NCI-H2107 treated with DMSO at 0.1 percent for 48 hours (cell line): ENCODE measurements around the gene ELF1.
"Not testable (repeated sequence)": the region's sequence is repeated elsewhere in the genome, so short reads cannot be mapped to it uniquely, and the experiment has no call there.

Source experiments
- DNase-seq: peaks from one replicate; lab custom pipeline; 2025; ENCODE audit not compliant: unreplicated experiment; lab: John Stamatoyannopoulos, UW

Gene ELF1

GRCh38 chr13:40983259-40983658 is 35.9 kb downstream of the ELF1 start:
- no peak for DNase-seq

- DNase-seq: no peak
Measured at GRCh38 chr13:40982772-40983171, 36.3 kb downstream of the ELF1 start.

- DNase-seq: no peak
Measured at GRCh38 chr13:40981949-40982348, 37.2 kb downstream of the ELF1 start.

DNA sequence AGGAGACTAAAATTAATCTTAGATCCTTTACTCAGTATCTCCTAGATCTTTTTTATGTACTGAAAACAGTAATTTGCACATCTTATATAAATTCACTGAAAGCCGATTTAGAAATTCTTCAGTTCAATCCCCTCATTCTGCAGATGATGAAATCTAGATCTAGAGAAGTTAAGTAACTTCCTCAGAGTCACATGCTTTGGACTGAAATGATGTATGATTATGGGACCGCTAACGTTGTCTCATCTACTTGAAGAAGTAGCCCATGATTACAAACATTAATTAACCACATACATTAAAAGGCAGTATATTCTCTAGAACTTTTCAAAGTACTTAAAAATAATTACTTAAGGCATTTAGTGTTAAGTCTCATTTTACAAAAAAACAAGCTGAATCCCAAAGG is 37.8 kb downstream of the ELF1 start:
- DNase-seq: no peak

GRCh38 chr13:40980461-40980860 is 38.7 kb downstream of the ELF1 start:
- no peak for DNase-seq

DNA sequence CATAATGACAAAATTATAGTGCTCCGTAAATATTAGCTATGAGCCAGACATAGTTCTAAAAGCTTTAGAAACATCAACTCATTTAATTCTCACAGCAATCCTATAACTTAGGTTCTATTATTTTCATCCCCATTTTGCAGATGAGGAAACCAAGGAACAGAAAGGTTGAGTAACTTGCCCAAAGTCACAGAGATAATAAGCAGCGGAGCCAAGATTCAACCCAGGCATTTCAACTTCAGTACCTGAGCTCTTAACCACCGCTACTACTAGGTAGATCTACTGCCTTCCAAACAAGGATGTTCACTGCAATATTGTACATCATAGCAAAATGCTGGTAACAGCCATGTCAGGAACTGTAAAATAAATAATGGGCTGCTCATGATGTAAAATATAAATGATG is 39.9 kb downstream of the ELF1 start:
- no peak for DNase-seq

- DNase-seq: not testable (repeated sequence)
Measured at GRCh38 chr13:40978109-40978508, 41.0 kb downstream of the ELF1 start.

- DNase-seq: no peak
Measured at GRCh38 chr13:40975441-40975840, 43.7 kb downstream of the ELF1 start.

GRCh38 chr13:40974460-40975407 is 44.4 kb downstream of the ELF1 start:
- DNase-seq: no peak

- no peak for DNase-seq
Measured at GRCh38 chr13:40973409-40973808, 45.7 kb downstream of the ELF1 start.

GRCh38 chr13:40971321-40971720 is 47.8 kb downstream of the ELF1 start:
- no peak for DNase-seq

GRCh38 chr13:40970803-40971202 is 48.3 kb downstream of the ELF1 start:
- DNase-seq: no peak

DNA sequence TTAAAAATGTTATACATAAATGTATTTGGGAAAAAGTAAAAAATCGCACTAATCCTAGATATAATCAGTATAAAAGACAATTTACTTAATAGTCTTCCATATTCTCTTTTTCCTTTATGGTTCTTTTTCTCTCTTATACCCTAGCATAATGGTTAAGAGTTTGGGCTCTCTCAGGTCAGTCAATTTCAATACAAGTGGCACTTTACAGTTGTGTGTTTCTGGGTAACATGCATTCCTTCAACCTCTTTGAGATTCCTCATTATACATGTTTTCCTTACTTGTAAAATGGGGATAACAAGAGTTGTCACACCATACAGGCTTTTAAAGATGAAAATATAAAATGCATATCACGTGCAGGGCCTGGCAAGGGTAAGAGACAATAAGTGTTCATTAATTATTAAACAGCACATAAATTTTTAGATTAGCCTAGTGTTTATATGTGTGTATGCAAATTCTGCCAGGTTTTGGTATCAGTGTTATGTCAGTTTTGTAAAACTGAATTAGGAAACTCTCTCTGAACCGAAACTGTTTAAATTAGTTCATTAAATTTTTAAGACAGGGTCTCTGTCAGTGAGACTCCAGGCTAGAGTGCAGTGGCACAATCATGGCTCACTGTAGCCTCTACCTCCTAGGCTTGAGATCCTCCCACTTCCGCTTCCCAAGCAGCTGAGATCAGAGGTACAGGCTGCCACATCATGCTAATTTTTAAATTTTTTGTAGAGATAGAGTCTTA is 49.8 kb downstream of the ELF1 start:
- DNase-seq: no peak

DNA sequence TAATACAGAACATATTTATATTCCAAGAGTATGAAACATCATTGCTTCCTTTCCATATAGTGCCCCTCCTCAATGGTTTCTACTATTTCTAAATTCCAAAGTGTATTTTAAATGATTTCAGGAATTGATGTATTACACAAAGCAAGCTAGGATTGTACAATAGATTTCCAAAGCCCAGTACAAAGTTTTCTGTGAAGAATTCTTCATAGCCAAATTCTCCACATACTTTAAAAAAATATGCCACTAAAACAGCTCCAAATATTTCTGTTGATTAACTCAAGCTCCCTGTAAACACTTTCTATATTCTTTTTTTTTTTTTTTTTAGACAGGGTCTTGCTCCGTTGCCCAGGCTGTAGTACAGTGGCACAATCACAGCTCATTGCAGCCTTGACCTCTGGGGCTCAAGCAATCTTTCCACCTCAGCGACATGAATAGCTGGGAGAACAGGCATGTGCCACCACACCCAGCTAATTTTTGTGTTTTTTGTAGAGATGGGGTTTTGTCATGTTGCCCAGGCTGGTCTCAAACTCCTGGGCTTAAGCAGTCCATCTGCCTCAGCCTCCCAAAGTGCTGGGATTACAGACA is 50.6 kb downstream of the ELF1 start:
- no peak for DNase-seq

- no peak for DNase-seq
Measured at GRCh38 chr13:40966298-40966697, 52.8 kb downstream of the ELF1 start.

- DNase-seq: no peak
Measured at GRCh38 chr13:40963927-40964326, 55.2 kb downstream of the ELF1 start.

DNA sequence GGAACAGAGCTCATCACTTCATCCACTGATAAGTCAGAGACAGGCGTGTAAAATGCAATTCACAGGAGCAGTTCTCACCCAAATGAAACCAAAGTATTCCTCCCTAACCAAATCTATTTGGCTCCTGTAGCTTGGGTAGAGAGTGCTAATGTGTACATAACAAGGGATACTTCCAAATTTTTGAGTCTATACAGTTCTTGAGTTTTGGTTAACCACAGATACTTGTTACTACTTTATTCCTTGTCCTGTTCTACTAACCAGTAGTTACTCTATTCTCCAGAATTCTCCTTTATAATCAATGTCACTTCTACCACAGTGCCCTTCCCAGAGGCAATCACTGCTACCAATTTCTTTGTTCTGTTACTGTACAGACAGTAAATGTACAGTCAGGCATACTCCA is 57.3 kb downstream of the ELF1 start:
- no peak for DNase-seq

- no peak for DNase-seq
Measured at GRCh38 chr13:40961214-40961613, 57.9 kb downstream of the ELF1 start.

DNA sequence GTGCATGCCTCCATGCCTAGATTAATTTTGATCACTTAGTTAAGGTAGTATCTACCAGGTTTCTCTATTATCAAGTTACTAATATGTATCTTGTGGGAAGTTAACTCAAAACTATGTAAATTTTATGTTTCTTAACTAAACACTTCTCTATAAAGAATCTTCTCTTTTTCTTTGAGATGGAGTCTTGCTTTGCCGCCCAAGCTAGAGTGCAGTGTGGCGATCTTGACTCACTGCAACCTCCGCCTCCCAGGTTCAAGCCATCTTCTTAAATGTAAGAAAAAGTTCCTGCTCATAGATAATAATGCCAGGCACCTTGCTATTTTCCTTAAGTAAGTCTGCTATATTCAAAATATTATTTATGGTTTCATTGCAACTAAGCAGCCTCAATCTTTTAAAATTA is 58.4 kb downstream of the ELF1 start:
- DNase-seq: no peak

GRCh38 chr13:40958655-40959054 is 60.5 kb downstream of the ELF1 start:
- DNase-seq: no peak

GRCh38 chr13:40946485-40946884 is 72.6 kb downstream of the ELF1 start:
- DNase-seq: no peak

GRCh38 chr13:40943073-40943472 is 76.0 kb downstream of the ELF1 start:
- DNase-seq: no peak
